ENCODE measurements around the gene ZNF488.

Gene ZNF488

DNA sequence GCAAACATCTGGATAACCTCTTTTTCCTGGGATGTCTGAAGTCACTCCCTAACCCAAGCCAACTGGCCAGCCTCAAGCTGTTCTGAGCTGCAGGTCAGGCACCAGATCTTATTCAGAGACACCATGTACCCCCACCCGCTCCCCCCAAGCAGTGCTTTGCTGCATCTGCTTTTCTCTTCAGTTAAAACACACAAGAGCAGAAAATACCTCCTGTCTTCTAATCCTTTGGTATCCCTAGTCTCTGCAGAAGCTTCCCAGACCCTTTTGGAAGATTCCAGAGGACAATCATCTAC is 3.0 kb downstream of the ZNF488 start:
- no peak for DNase-seq

- DNase-seq: no peak
Measured at GRCh38 chr10:47380341-47381102, 3.6 kb downstream of the ZNF488 start.

GRCh38 chr10:47379901-47380300 is 4.2 kb downstream of the ZNF488 start:
- DNase-seq: no peak

GRCh38 chr10:47379445-47379785 is 4.7 kb downstream of the ZNF488 start:
- no peak for DNase-seq

GRCh38 chr10:47378606-47379444 is 5.3 kb downstream of the ZNF488 start:
- DNase-seq: no peak

GRCh38 chr10:47378183-47378510 is 5.9 kb downstream of the ZNF488 start:
- DNase-seq: no peak

DNA sequence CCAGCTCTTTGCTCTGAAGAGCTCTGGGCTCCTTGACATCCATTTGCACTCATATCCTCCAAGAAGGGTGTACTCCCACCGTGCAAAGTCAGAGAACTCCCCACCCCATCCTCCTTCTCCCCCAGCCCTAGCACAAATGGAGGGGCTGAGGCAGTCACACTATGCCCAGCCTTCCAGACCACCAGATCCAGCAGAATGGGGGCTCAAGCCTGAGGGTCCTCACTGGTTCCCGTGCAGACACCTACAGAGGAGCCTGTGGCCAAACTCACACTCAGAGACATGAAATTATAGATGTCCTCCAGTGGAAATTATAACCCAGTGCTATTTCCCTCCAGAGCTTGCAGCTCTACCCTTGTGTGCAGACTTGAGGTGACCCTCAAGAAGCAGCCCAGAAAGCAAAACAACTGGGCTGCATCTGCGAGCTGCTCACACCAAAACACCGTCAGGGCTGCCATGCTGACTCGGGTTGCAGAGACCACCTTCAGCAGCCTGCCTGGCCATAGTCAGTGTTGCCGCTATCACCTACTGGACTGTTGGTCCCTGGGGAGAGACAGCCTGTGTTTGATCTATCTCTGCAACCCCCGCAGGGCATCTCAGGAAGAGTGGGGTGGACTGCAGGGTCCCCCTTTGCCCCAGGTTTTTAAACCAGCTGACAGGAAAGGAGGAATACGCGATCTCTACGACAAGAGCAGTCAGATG is 7.4 kb downstream of the ZNF488 start:
- no peak for DNase-seq

- DNase-seq: no peak
Measured at GRCh38 chr10:47374611-47375536, 9.2 kb downstream of the ZNF488 start.

DNA sequence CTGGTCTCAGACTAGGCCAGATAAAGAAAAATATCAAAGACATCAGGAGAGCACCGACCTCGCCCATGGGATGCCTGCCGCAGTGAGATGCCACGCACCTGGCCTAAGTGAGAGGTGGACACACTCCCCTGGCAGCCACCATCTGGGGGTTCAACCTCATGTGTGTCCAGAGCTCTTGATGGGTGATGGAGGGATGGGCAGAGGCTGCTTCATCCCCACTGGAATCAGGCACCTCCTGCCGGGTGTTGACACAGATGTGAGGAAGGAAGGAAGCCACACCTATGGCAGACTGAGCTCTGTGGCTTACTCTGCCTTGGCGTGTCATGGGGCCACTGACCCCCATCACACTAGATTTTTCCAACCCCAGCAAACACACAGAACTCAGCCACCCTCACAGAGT is 11.4 kb downstream of the ZNF488 start:
- DNase-seq: no peak

- no peak for DNase-seq
Measured at GRCh38 chr10:47371629-47372485, 12.2 kb downstream of the ZNF488 start.

GRCh38 chr10:47370878-47371277 is 13.2 kb downstream of the ZNF488 start:
- DNase-seq: no peak

- DNase-seq: no peak
Measured at GRCh38 chr10:47370015-47370767, 13.9 kb downstream of the ZNF488 start.

DNA sequence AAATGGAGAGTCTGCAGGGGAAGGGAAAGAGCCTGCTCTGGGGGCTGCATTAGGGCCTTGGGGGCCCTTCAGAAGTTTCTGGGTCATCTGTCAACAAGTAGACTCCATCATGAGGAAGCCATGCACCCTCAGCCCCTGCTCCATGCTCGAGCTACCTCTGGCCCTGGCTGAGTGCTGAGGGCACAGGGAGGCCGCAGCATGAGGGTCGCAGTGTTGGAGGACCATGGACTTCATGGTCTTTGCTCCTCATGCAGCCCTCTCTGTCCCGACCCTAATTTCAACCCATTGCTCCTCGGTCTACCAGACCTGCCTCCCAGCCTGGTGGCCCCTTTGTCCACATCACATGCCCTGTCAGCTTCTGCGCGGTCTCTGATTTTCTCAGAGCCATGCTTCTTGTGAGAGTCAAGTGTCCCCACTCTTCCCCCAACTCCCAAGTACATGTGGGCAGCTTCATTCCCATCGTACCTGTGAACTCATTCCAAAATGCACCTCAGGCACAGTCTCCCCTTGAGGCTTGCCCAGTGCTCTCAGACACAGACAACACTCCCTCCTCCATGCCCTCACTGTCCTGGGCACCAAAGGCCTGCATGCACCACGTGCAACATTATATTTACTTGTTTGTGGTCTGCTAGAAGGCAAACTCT is 14.7 kb downstream of the ZNF488 start:
- no peak for DNase-seq

DNA sequence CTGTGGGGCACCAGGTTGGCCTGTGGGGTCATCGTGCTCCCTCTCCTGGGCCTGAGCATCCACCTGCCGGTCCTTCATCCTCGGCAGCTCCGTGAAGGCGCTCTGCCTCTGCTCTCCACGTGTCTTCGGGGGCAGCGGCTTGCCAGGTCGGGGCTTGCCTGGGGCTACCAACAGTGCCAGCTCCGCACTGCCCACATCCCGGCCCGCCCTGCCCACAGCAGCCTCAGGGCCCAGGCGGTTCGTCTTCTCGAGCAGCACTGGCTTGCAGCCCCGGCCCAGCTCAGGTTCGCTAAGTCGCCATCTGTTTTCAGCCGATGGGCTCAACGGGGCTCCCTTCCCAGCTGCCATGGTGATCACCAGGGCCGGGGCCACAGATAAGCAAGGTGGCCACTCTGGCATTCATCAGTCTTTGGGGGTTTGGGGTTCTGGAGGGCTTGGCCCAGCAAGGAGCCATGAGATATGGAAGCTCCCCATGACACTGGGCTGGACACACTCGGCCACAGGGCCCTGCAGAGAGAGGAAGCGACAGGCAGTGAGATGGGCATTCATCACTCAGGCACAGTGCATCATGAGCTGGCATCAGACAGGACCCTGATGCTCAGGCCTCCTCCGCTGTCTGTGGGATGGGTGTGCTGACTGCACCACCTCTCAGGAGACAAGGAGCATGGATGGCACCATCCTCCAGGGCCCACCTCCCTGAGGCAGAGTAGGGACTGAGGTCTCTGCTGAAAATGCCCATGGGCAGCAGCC is 15.5 kb downstream of the ZNF488 start:
- no peak for DNase-seq

- no peak for DNase-seq
Measured at GRCh38 chr10:47367646-47368045, 16.4 kb downstream of the ZNF488 start.

GRCh38 chr10:47366731-47367460 is 17.2 kb downstream of the ZNF488 start:
- DNase-seq: no peak

DNA sequence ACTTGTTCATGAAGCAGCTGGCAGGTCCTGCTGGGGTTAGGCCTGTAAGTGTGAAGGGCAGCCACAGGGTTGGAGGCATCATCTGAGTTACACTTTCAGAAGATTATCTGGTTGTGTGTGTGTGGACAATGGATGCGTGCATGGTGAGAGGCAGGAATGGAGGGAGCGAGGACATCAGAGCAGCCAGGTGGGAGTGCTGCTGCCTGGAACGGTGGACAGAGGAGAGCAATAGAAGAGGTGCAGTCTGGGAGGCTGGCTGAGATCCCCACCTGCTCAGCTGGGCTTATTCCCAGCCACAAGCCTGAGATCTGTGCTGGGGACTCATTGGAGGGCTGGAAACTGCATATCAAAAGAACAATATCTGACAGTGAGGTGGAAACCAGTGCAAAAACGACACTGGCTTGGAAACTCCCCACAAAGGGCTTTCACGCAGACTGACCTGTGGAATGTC is 17.9 kb downstream of the ZNF488 start:
- no peak for DNase-seq

DNA sequence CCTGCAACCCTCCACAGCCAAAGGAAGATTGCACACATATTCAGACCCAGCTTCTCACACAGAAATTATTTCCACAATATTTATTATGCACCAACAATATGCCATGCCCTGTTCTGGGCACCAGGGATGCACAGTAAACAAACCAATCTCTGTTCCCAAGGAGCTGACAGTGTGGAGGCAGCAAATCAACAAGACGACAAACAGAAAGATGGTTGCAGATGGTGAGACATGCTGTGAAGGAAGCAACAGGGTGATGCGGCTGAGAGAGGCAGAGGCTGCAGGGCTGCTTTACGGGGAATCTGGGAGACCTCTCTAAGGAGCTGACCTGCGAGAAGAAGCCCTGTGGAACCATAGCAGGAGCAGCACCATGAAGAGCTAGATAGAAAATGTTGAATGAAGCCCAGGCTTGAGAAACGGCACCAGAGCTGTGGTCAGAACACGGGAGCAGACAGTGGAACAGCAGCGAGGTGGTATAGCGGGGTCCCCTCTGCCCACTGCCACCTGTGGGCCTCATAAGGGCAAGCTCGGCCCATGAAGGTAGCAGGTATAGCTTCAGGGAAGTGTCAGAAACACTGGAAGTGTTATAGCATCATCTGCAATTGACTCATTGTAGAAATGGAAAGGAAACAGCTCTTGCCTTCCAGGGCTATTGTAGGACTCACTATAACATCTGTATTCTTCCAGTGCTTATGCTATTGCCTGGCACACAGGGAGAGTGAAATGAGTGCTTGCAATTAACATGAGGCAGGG is 18.5 kb downstream of the ZNF488 start:
- DNase-seq: no peak

All from activated CD4-positive, alpha-beta T cell treated with anti-CD3 and anti-CD28 coated beads for 4 hours (primary cell).